GM19025 (cell line): ENCODE measurements around the gene JAKMIP1.

ENCODE experiments used
- ATAC-seq: cut with Tn5 transposase; IDR thresholded peaks from one replicate; pipeline ENCODE4 v1.9.1; 2021; ENCODE audit warnings: mild to moderate bottlenecking, low read depth, moderate library complexity; ENCODE audit not compliant: unreplicated experiment

JAKMIP1 gene

GRCh38 chr4:6071959-6072720 lies 128.2 kb downstream of the JAKMIP1 start:
- ATAC-seq = no peak

- ATAC-seq = no peak
Measured at GRCh38 chr4:6071191-6071958, 129.0 kb downstream of the JAKMIP1 start.

DNA sequence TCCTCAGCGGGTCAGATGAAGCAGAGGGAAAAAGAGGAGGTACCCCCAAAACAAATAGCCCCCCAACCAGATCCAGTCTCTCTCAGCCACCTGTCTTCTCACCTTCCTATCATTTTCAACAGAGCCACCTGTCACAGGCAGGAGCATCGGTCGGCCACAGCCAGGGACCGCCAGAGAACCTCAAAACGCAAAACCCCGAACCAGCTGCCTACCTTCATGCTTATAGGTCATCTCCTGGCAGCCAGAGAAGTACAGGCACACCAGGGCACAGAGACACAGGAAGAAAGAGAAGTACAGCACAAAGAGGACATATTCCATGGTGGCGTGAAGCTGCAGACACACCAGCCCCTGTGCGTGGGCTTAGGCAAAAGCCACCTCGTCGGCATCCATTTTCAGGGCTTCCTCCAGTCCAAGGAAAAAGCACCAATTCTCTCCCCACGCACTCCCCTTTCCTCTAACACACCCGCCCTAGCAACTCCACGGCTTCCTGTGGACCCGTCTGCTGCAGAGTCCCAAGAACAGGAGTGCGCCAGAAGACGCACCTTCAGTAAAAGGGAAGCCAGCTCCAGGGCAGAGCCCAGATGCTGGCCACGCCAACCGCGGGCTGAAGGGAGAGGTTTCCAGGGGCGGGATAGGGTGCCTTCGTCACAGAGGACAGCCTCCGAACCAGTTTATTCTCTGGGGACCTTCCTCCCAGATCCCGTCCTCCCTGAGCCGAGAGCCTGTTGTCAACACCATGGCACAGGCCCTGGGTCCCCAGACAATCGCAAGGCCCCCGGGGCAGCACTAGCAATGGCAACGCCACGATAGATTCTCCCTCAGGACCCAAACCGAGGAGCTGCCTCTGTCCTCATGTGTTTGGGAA lies 130.3 kb downstream of the JAKMIP1 start:
- no peak for ATAC-seq

GRCh38 chr4:6068986-6069385 lies 131.4 kb downstream of the JAKMIP1 start:
- ATAC-seq = no peak

GRCh38 chr4:6065934-6066590 lies 134.3 kb downstream of the JAKMIP1 start:
- no peak for ATAC-seq

GRCh38 chr4:6065166-6065565 lies 135.2 kb downstream of the JAKMIP1 start:
- no peak for ATAC-seq

GRCh38 chr4:6064383-6064782 lies 136.0 kb downstream of the JAKMIP1 start:
- no peak for ATAC-seq

- ATAC-seq = no peak
Measured at GRCh38 chr4:6063684-6064083, 136.7 kb downstream of the JAKMIP1 start.

- ATAC-seq = no peak
Measured at GRCh38 chr4:6062133-6062532, 138.2 kb downstream of the JAKMIP1 start.

GRCh38 chr4:6059375-6059805 lies 141.0 kb downstream of the JAKMIP1 start:
- no peak for ATAC-seq

GRCh38 chr4:6058531-6059374 lies 141.6 kb downstream of the JAKMIP1 start:
- no peak for ATAC-seq

DNA sequence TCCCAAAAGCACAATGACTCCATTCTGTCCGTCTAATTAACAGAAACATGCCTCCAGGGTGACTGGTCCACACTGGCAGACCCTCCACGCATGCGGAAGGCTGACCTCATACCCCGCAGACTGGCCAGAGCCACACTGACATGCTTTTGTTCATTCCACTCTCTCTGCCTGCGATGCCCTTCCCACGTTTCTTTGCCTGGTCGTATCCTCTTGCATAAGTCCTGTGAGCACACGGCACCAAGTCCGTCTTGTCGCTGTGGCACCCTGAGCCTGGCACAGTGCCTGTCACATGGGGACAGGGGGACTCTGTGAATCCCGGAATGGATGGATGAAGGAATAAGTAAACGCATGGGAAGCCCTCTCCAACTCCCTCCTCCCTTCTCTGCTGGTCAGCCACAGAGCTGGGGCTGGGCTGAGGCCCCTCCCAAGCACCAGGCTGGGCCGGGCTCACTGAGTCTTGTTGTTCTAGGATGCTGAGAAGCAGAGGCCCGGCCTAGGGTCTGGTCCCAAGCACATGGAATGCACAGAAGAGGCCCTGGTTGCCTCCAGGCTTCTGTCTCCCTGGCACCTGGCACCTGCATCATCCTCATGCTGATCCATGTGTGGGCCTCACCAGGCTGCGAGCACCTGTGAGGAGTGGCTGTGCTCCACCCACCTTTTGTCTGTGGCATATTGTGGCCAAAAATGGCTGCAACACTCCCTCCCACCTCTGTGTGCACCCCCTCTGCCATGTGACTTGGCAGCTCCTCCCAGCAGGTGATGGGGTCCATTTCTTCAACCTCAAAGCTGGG lies 143.2 kb downstream of the JAKMIP1 start:
- ATAC-seq = no peak

- no peak for ATAC-seq
Measured at GRCh38 chr4:6055436-6055835, 144.9 kb downstream of the JAKMIP1 start.

GRCh38 chr4:6055030-6055429 lies 145.3 kb downstream of the JAKMIP1 start:
- ATAC-seq = no peak

DNA sequence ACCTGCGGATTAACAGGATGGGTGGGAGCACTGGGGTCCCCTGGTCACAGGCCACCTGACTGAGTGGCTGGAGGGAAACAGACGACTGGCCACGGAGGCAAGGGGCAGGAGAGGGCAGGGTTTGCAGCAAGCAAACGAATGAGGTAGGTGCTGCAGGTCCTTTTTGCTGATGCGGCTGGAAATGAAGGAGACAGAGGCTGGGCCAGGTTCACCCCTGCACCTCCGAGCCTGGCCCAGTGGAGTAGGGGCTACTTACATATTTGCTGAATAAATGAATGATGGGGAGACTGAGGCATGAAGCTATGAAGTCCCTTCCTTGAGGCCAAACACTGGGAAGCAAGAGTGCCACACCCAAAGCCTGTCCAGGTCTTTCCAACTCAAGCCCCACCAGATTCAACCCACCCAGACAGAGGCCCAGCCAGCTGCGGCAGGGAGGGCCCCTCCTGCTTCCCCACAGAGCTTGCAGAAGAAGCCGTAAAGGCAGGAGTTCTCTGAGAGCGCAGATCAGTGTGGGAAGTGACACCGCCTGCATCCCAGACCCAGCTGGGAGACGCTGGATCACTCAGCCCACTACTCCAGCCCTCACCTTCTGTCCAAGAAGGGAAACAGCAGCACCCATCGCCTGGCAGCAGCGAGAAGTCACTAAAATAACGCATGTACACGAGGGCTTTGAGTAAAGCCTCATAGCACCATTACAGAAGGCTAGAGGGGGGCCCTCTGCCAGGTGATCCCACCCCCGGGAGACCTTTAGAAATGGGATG lies 146.0 kb downstream of the JAKMIP1 start:
- ATAC-seq = no peak

DNA sequence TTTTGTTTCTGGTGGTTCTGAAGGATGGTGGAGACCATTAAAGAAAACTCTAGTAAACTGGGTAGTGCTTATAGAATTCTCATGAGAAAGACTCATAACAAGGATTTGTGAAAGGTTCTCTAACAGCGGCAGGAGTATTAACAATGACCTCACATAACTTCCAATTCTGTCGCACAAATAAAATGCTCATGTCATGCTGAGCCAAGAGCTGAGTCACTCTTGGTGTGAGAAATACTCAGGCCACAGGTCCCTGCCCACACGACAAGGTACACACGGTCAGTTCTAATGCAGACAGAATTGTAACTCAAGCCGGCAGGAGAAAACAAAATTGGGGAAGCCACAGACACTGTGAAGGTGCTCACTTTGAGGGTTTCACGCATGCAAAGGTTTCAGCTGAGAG lies 147.7 kb downstream of the JAKMIP1 start:
- no peak for ATAC-seq

GRCh38 chr4:6050551-6050950 lies 149.8 kb downstream of the JAKMIP1 start:
- ATAC-seq = no peak

GRCh38 chr4:6049985-6050384 lies 150.4 kb downstream of the JAKMIP1 start:
- no peak for ATAC-seq
